Endothelial cell of umbilical vein (primary cell): Measurements from ENCODE around the gene NCF4.

Experiments used
- CTCF ChIP-seq, 2 donors: IDR thresholded peaks; 1 replicate in 1 of 2; 2 replicates in 1 of 2; pipeline ENCODE4 v1.5.1; 2011; ENCODE audit warnings: low read length in 2 of 2, mild to moderate bottlenecking in 2 of 2, moderate library complexity in 2 of 2, control low read depth in 1 of 2, inconsistent platforms in 1 of 2, low read depth in 1 of 2; ENCODE audit not compliant: insufficient read depth in 1 of 2; ENCODE audit errors: extremely low read depth in 1 of 2
- EZH2 ChIP-seq: IDR thresholded peaks from 2 replicates; pipeline ENCODE4 v1.6.1; 2012; ENCODE audit warnings: borderline replicate concordance, low read depth, mild to moderate bottlenecking, moderate library complexity, low read length, inconsistent platforms; ENCODE audit not compliant: severe bottlenecking
- MYC ChIP-seq: IDR thresholded peaks from one replicate; pipeline ENCODE4 v1.6.1; 2011; ENCODE audit warnings: mild to moderate bottlenecking, low read depth, low read length

- no peak for TF ChIP-seq CTCF (IDR thresholded peaks at IDR 0.05; ENCODE audit: extremely low read depth in 1 of 2, insufficient read depth in 1 of 2, low read depth in 1 of 2, low read length in 2 of 2)
- TF ChIP-seq EZH2: no peak
- TF ChIP-seq MYC: no peak
Measured at GRCh38 chr22:36899498-36899897, 38.7 kb downstream of the NCF4 start.
